Tongue (tissue), 2 donors: ENCODE results near the gene FAM171A2. TPM values are rescaled to one million over a fixed set of nuclear protein-coding genes. Genes with fewer than 3 reads are reported as not detected.
"Not testable (repeated sequence)": the region's sequence is repeated elsewhere in the genome, so short reads cannot be mapped to it uniquely, and the experiment has no call there.

Experiments
- DNase-seq: peaks from one replicate; pipeline ENCODE4 v3.0.0-alpha.2; 2015
- total RNA-seq: library from RNA; depleted of rRNA; stranded (reverse); fragments of >200 nt; gene quantifications from one replicate; pipeline ENCODE4 v1.2.3, GENCODE V29; 2014

The FAM171A2 gene
- total RNA-seq, 1 donor from 2014 or later = 9.9 TPM

DNA sequence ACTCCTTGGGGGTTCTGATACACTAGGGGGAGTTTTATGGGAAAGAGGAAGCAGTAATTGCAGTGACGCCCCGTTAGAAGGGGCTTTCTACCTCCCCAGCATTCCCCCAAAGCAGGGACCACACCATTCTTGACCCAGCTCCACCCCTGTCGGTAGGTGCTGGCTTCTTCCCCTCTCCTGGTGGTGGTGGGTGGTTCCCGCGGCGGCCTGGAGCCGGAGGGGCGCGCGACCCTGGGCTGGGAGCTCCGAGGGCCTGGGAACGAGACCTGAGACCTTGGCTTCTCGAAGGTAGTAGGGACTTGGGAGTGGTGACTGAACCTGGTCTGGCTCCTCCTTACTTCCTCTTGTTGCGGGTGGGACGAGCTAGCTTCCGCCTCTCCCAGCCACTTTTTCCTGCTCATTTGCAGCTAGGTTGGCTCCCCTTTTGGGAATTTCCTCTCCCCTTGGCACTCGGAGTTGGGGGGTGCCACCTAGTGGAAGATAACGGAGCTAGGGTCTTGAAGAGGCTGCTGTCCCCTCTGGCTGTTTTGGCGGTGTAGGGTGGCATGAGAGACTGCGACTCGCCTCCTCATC, 18.1 kb downstream of the FAM171A2 start:
- peak; percentile 83 for DNase-seq

DNA sequence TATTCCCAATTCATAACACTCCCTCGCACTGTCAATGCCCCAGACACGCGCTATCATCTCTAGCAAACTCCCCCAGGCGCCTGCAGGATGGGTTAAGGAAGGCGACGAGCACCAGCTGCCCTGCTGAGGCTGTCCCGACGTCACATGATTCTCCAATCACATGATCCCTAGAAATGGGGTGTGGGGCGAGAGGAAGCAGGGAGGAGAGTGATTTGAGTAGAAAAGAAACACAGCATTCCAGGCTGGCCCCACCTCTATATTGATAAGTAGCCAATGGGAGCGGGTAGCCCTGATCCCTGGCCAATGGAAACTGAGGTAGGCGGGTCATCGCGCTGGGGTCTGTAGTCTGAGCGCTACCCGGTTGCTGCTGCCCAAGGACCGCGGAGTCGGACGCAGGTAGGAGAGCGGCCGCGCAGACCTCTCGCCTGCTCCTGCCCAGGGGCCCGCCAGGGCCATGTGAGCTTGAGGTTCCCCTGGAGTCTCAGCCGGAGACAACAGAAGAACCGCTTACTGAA, 18.7 kb downstream of the FAM171A2 start, which contains the start of gene GRN:
Gene GRN (plus strand): TSS at position 364 of the 515 bp plus-strand sequence. CDS start 3,863 bp downstream, outside the sequence.
- peak; percentile 100 for DNase-seq

- no peak for DNase-seq
Measured at GRCh38 chr17:44343510-44344209, 20.0 kb downstream of the FAM171A2 start.

- DNase-seq = peak; percentile 43
Measured at GRCh38 chr17:44340553-44340952, 23.1 kb downstream of the FAM171A2 start.

- DNase-seq = no peak
Measured at GRCh38 chr17:44338702-44339101, 25.0 kb downstream of the FAM171A2 start.

DNA sequence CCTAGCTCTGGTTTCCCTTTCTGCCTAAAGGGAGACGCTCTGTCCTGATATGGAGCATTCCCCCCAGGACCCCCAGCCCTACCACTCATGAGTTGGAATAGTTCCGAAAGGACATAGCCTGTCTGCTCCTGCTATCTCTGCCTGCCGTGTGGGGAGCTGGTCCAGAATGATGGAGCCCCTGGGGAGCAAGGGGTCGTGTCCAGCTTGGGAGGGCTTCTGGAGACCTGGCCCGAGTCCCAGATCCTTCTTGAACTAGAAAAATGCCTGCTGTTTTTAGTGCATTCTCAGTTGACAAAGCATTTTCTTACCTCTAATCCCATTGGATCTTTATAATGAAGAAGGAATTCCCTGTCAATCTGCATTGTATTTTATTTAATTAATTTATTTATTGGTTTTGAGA, 27.7 kb downstream of the FAM171A2 start:
- no peak for DNase-seq

GRCh38 chr17:44335564-44335963, 28.1 kb downstream of the FAM171A2 start:
- no peak for DNase-seq

GRCh38 chr17:44334727-44335126, 28.9 kb downstream of the FAM171A2 start:
- no peak for DNase-seq

- DNase-seq = no peak
Measured at GRCh38 chr17:44334315-44334714, 29.3 kb downstream of the FAM171A2 start.

- no peak for DNase-seq
Measured at GRCh38 chr17:44333371-44333770, 30.3 kb downstream of the FAM171A2 start.

DNA sequence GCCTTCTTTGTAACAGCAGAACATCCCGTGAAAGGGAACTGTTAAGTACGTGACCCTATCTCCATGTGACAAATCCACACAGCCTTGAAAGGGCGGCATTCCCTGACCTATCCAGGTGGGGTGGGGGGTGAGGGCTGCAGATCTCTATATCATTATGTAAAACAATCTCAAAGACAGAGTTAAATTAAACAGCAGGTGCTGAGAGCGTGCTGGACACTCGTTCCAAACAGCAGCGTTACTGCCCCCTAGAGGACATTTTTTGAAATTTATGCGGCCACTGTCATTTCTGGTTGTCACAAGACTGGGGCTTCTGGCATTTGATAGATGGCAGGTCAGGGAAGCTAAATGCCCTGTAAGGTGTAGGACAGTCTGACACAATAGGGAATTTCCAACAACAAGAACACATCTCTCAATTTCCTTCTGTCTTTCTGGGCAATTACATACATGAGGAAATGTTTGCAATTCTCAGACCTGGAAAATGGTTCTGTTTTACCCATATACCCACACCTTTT, 32.3 kb downstream of the FAM171A2 start:
- peak; percentile 91 for DNase-seq

DNA sequence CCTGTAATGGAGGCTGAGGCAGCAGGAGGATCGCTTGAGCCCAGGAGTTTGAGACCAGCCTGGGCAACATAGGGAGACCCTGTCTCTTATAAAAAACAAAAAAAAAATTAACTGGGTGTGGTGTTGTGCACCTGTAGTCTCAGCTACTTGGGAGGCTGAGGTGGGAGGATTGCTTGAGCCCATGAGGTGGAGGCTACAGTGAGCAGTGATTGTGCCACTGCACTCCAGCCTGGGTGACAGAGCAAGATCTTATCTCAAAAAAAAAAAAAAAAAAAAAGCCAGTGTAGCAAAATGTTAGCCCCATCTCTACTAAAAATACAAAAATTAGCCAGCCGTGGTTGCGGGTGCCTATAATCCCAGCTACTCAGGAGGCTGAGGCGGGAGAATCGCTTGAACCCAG, 33.4 kb downstream of the FAM171A2 start:
- not testable (repeated sequence) for DNase-seq

DNA sequence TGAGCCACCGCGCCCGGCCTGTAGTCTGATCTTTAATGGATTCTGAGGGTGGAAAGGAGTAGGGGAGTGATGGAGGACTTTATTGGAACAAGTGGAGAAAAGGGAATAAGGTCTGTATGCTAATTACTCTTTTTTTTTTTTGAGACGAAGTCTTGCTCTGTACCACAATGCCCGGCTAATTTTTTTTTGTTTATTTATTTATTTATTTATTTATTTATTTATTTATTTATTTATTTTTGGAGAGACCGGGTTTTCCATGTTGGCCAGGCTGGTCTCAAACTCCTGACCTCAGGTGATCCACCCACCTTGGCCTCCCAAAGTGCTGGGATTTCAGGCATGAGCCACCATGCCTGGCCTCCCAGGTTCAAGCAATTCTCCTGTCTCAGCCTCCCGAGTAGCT, 34.1 kb downstream of the FAM171A2 start:
- DNase-seq = not testable (repeated sequence)

GRCh38 chr17:44327715-44328449, 35.8 kb downstream of the FAM171A2 start:
- no peak for DNase-seq

- DNase-seq = peak; percentile 99
Measured at GRCh38 chr17:44326861-44327444, 36.7 kb downstream of the FAM171A2 start.

- DNase-seq = peak; percentile 96
Measured at GRCh38 chr17:44324571-44325275, 38.9 kb downstream of the FAM171A2 start, which contains the start of gene SLC25A39. SLC25A39 (minus strand) TSS chr17:44324823; CDS start chr17:44323562, 1,261 bp downstream.

DNA sequence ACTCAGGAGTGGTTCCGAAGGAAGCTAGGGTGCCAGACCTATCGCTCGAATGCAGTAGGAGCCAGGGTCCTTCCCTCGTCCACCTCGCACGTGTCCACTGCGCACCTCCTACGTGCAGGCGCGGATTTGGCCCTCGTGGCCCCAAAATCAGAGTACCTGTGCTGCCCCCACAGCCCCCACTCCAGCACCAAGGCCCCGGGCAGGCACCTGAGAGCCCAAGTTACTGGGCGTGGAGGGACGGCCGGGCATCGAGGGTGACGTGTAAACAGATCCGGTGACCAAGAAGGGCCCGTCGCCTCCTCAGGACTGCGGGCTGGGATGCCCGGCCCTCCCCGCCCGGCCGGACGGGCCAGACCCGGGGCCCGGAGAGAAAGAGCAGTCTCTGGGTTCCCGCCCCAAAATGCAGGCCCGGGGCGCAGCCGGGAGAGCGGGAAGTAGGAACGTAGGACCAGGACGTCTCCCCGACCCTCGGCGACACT, 39.5 kb downstream of the FAM171A2 start:
- no peak for DNase-seq

- DNase-seq = no peak
Measured at GRCh38 chr17:44323359-44324091, 40.1 kb downstream of the FAM171A2 start.

DNA sequence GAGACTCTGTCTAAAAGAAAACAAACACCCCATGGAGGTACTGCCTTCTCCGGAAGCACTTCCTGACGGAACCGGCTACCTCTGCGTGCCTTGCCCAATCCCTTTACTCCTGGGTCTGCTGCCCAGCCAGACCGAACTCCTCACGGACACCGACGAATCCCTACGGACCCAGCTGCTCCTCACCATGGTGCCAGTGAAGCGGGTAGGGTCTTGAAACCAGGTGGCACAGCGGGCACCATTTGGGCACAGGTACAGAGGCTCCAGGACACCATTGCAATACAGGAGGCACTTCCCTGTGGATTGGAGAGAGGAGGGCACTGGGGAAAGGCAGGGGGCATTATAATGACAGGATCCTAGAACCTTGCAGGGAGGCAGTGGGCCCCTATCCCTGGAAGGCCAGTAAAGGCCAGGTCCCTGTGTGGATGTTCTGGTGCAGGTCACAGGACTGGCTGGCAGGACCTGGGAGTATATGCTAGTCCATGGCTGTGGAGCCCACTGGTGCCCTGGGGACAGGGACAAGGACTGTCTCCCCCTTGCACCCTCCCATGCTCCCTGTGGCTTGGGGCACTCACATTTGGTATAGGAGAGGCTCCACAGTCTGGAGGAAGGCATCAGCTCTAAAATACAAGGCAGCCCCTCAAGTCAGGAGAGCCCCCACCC, 41.3 kb downstream of the FAM171A2 start:
- no peak for DNase-seq
